Activated naive CD4-positive, alpha-beta T cell treated with anti-CD3 and anti-CD28 coated beads, Interleukin-2, amount 10 ng/mL, durations not matched to agents 5 hours and 36 hours (primary cell): ENCODE data around the gene CAPG. TPM values are rescaled to one million over a fixed set of nuclear protein-coding genes. Genes with fewer than 3 reads are reported as not detected.

Experiments
- total RNA-seq, 2 experiments: library from RNA; stranded (reverse); gene quantifications; one replicate each; pipeline ENCODE4 v1.2.3, GENCODE V29; 2021

Gene CAPG
- 100 to 1,000 TPM; 180 to 192 TPM for total RNA-seq

GRCh38 chr2:85409845-85410583 lies at the start of gene CAPG:
TSS of gene CAPG (minus strand) at chr2:85410366. CDS start at chr2:85402145, 8,221 bp downstream.

GRCh38 chr2:85418132-85419008 lies 8.2 kb upstream of the CAPG start, which contains the start of gene SH2D6:
TSS of gene SH2D6 (plus strand) at chr2:85418714. CDS start at chr2:85429466, 10,752 bp downstream.

GRCh38 chr2:85354286-85355072 lies 55.7 kb downstream of the CAPG start, which contains the start of the genes ELMOD3 and RETSAT:
TSS of gene ELMOD3 (plus strand) at chr2:85354769. CDS start at chr2:85357199, 2,430 bp downstream.
TSS of gene RETSAT (minus strand) at chr2:85354528. CDS start at chr2:85354507, 21 bp downstream.

Other genes starting within 250 kb of the CAPG start
- gene TGOLN2, start 82.4 kb downstream of the CAPG start, total RNA-seq, result 100 to 1,000 TPM; 122 to 124 TPM
- 10 to 100 TPM; 23.6 to 24.4 TPM for gene RETSAT, start 55.8 kb downstream of the CAPG start, total RNA-seq
- gene ELMOD3, start 55.6 kb downstream of the CAPG start, total RNA-seq, result 10 to 100 TPM; 20.2 to 22.2 TPM
- gene SH2D6, start 8.3 kb upstream of the CAPG start, total RNA-seq, result under 1 TPM; 0.18 to 0.43 TPM
- gene MAT2A, start 128.8 kb upstream of the CAPG start, total RNA-seq, result 100 to 1,000 TPM; 221 to 243 TPM
- gene GGCX, start 151.1 kb upstream of the CAPG start, total RNA-seq, result 10 to 100 TPM; 18.1 to 18.4 TPM
- 100 to 1,000 TPM; 123 to 125 TPM for gene VAMP8, start 167.2 kb upstream of the CAPG start, total RNA-seq
- 10 to 100 TPM; 85.3 to 93.9 TPM for gene VAMP5, start 174.1 kb upstream of the CAPG start, total RNA-seq
- 10 to 100 TPM; 80.7 to 83.6 TPM for gene RNF181, start 185.4 kb upstream of the CAPG start, total RNA-seq
- 1 to 10 TPM; 4.0 to 6.3 TPM for gene TMEM150A, start 192.3 kb upstream of the CAPG start, total RNA-seq
- gene C2orf68, start 201.7 kb upstream of the CAPG start, total RNA-seq, result 10 to 100 TPM; 50.9 to 52.5 TPM
- gene USP39, start 205.8 kb upstream of the CAPG start, total RNA-seq, result 10 to 100 TPM; 63.9 to 65.3 TPM